ENCODE measurements around the gene ODAM. TPM values are rescaled to one million over a fixed set of nuclear protein-coding genes. Genes with fewer than 3 reads are reported as not detected.

Gene ODAM
- total RNA-seq, 2 donors from 2014 or later, result 2.6 TPM; not detected in 1

- 60 to 65% methylated on average over 4 of the region's 4 CpGs for WGBS, 2 donors
Measured at GRCh38 chr4:70243091-70243490, 47.6 kb downstream of the ODAM start.

GRCh38 chr4:70251250-70251944 is 55.9 kb downstream of the ODAM start:
- TF ChIP-seq POLR2A (IDR thresholded peaks at IDR 0.05) (no peak), CTCF (IDR thresholded peaks at IDR 0.05) (no peak)
- Histone ChIP-seq H3K36me3 (replicated peaks in 1 of 2; ENCODE audit: insufficient read depth in 1 of 2, low read depth in 2 of 2) (no peaks in the 10 kb centered on the region), H3K4me3 (no peak overlapping the region), H3K9me3 (no peaks in the 10 kb centered on the region), H3K27me3 (no peaks in the 10 kb centered on the region), H3K27ac (no peak overlapping the region), H3K4me1 (no peaks in the 10 kb centered on the region)
- WGBS, 2 donors, result 33 to 48% methylated on average over 3 of the region's 3 CpGs
- intact Hi-C loops (cut with DNase I), result no loop called here
- no peak for DNase-seq
- ATAC-seq, result no peak

More at GRCh38 chr4:70243091-70243490, 47.6 kb downstream of the ODAM start:
- Histone ChIP-seq H3K4me3 (no peak overlapping the region), H3K27ac (no peak overlapping the region), H3K36me3 (replicated peaks in 1 of 2; ENCODE audit: insufficient read depth in 1 of 2, low read depth in 2 of 2) (no peaks in the 10 kb centered on the region), H3K27me3 (no peaks in the 10 kb centered on the region), H3K4me1 (peaks cover 6% of the 10 kb centered on the region), H3K9me3 (no peaks in the 10 kb centered on the region)
- intact Hi-C loops (cut with DNase I), result no loop called here
- ATAC-seq (no peak), DNase-seq (no peak)
- TF ChIP-seq CTCF (IDR thresholded peaks at IDR 0.05) (no peak), POLR2A (IDR thresholded peaks at IDR 0.05) (no peak)

- Histone ChIP-seq H3K4me3 (no peak overlapping the region), H3K36me3 (replicated peaks in 1 of 2; ENCODE audit: insufficient read depth in 1 of 2, low read depth in 2 of 2) (no peaks in the 10 kb centered on the region), H3K27ac (no peak overlapping the region), H3K27me3 (no peaks in the 10 kb centered on the region), H3K9me3 (no peaks in the 10 kb centered on the region), H3K4me1 (no peaks in the 10 kb centered on the region)
- TF ChIP-seq CTCF (IDR thresholded peaks at IDR 0.05), result no peak
- no peak for TF ChIP-seq POLR2A (IDR thresholded peaks at IDR 0.05)
- WGBS, 2 donors, result 11 to 15% methylated on average over 1 of the region's 1 CpG
- ATAC-seq, result no peak
- DNase-seq, result no peak
- intact Hi-C loops (cut with DNase I), result no loop called here
Measured at GRCh38 chr4:70251945-70252277, 56.4 kb downstream of the ODAM start.

Other genes with a start within 250 kb of the ODAM start
- not detected for gene CSN2, start 230.0 kb upstream of the ODAM start, total RNA-seq
- not detected for gene STATH, start 199.8 kb upstream of the ODAM start, total RNA-seq
- not detected for gene HTN3, start 167.3 kb upstream of the ODAM start, total RNA-seq
- gene HTN1, start 145.3 kb upstream of the ODAM start, total RNA-seq, result not detected
- gene PRR27, start 41.5 kb upstream of the ODAM start, total RNA-seq, result not detected
- gene FDCSP, start 30.4 kb downstream of the ODAM start, total RNA-seq, result not detected
- not detected for gene CSN3, start 46.9 kb downstream of the ODAM start, total RNA-seq
- gene CABS1, start 139.3 kb downstream of the ODAM start, total RNA-seq, result not detected
- not detected for gene SMR3A, start 165.0 kb downstream of the ODAM start, total RNA-seq
- gene SMR3B, start 187.4 kb downstream of the ODAM start, total RNA-seq, result not detected
- 1 to 10 TPM in 1 of 2 donors, not detected in 1; 2.1 TPM for gene OPRPN, start 202.2 kb downstream of the ODAM start, total RNA-seq

All from body of pancreas (tissue), 4 donors.